Mucosa of descending colon (tissue), 3 donors: ENCODE results near the gene TEX48. TPM values are rescaled to one million over a fixed set of nuclear protein-coding genes. Genes with fewer than 3 reads are reported as not detected.

ENCODE experiments used
- ATAC-seq: fragments of 200-7000 bp; cut with Tn5 transposase; one replicate; pipeline ENCODE4 v1.9.1; 2020; ENCODE audit warnings: mild to moderate bottlenecking, moderate library complexity
- DNase-seq, 3 donors: peaks; one replicate each; pipeline ENCODE4 v3.0.0-alpha.2; 2020
- H3K36me3 ChIP-seq: fragments of 200-600 bp; one replicate; pipeline ENCODE4 v1.8.0; 2021; ENCODE audit warnings: low read depth, mild to moderate bottlenecking
- H3K4me1 ChIP-seq: fragments of 200-600 bp; one replicate; pipeline ENCODE4 v1.8.0; 2021; ENCODE audit warnings: low read depth, mild to moderate bottlenecking
- H3K4me3 ChIP-seq: fragments of 200-600 bp; one replicate; pipeline ENCODE4 v1.8.0; 2021; ENCODE audit warnings: mild to moderate bottlenecking
- H3K9me3 ChIP-seq: fragments of 200-600 bp; one replicate; pipeline ENCODE4 v1.8.0; 2021; ENCODE audit warnings: mild to moderate bottlenecking
- CTCF ChIP-seq: fragments of 200-600 bp; IDR thresholded peaks from one replicate; pipeline ENCODE4 v1.8.0; 2022; ENCODE audit warnings: antibody characterized with exemption, mild to moderate bottlenecking
- intact Hi-C, 2 donors: fragments of 100-400 bp; cut with DNase I in 1 of 2; cut with micrococcal nuclease in 1 of 2; formaldehyde crosslinking; loops; one replicate each; pipeline versions ENCODE4 v1.11.0 to v1.11.1; 2022; cut with DNase I, micrococcal nuclease
- total RNA-seq, 3 donors: library from RNA; stranded (reverse); fragmentation: NEBNext Ultra II Directional in 2 of 3; extraction: Animal tissue kit (Norgen Biotek cat#: 25700) in 2 of 3; gene quantifications; one replicate each; pipeline versions ENCODE4 v1.2.1 to v1.2.4, GENCODE V29; 2021 to 2023
- donor health status: DM: no; HTN: no; CAD: no; lungs with moderate emphysema.
- donor health status: DM: no; HTN: no; CAD: no.
- donor health status: DM: no; HTN: yes; CAD: no.

Gene TEX48
- total RNA-seq, 3 donors from 2014 or later, result not detected

GRCh38 chr9:114723931-114724330, 41.9 kb upstream of the TEX48 start:
- no peak overlapping the region for H3K4me3 ChIP-seq
- H3K36me3 ChIP-seq, result no peaks in the 10 kb centered on the region
- H3K4me1 ChIP-seq, result no peaks in the 10 kb centered on the region
- ATAC-seq (no peak), DNase-seq (no peak)
- no peaks in the 10 kb centered on the region for H3K9me3 ChIP-seq
- no peak for TF ChIP-seq CTCF
- intact Hi-C loops, result no loop called here

GRCh38 chr9:114722937-114723620, 41.1 kb upstream of the TEX48 start:
- intact Hi-C loops, result no loop called here
- H3K36me3 ChIP-seq, result no peaks in the 10 kb centered on the region
- H3K4me3 ChIP-seq, result no peak overlapping the region
- no peaks in the 10 kb centered on the region for H3K9me3 ChIP-seq
- H3K4me1 ChIP-seq, result no peaks in the 10 kb centered on the region
- TF ChIP-seq CTCF, result no peak
- ATAC-seq, result no peak
- no peak for DNase-seq

GRCh38 chr9:114722081-114722621, 40.2 kb upstream of the TEX48 start:
- TF ChIP-seq CTCF, result no peak
- DNase-seq (no peak), ATAC-seq (no peak)
- H3K4me3 ChIP-seq, result no peak overlapping the region
- no peaks in the 10 kb centered on the region for H3K36me3 ChIP-seq
- H3K9me3 ChIP-seq, result no peaks in the 10 kb centered on the region
- intact Hi-C loops, result no loop called here
- no peaks in the 10 kb centered on the region for H3K4me1 ChIP-seq

GRCh38 chr9:114721491-114722079, 39.6 kb upstream of the TEX48 start:
- no peaks in the 10 kb centered on the region for H3K4me1 ChIP-seq
- TF ChIP-seq CTCF, result no peak
- intact Hi-C loops, result no loop called here
- ATAC-seq (peak; percentile 74), DNase-seq (no peak)
- no peaks in the 10 kb centered on the region for H3K36me3 ChIP-seq
- no peaks in the 10 kb centered on the region for H3K9me3 ChIP-seq
- no peak overlapping the region for H3K4me3 ChIP-seq

- H3K4me3 ChIP-seq, result no peak overlapping the region
- ATAC-seq (no peak), DNase-seq (no peak)
- intact Hi-C loops, result no loop called here
- no peaks in the 10 kb centered on the region for H3K4me1 ChIP-seq
- TF ChIP-seq CTCF, result no peak
- no peaks in the 10 kb centered on the region for H3K36me3 ChIP-seq
- no peaks in the 10 kb centered on the region for H3K9me3 ChIP-seq
These were observed 38.2 kb upstream of the TEX48 start for GRCh38 chr9:114720086-114720676.
